Measurements from ENCODE around the gene FNBP1.

Gene FNBP1

DNA sequence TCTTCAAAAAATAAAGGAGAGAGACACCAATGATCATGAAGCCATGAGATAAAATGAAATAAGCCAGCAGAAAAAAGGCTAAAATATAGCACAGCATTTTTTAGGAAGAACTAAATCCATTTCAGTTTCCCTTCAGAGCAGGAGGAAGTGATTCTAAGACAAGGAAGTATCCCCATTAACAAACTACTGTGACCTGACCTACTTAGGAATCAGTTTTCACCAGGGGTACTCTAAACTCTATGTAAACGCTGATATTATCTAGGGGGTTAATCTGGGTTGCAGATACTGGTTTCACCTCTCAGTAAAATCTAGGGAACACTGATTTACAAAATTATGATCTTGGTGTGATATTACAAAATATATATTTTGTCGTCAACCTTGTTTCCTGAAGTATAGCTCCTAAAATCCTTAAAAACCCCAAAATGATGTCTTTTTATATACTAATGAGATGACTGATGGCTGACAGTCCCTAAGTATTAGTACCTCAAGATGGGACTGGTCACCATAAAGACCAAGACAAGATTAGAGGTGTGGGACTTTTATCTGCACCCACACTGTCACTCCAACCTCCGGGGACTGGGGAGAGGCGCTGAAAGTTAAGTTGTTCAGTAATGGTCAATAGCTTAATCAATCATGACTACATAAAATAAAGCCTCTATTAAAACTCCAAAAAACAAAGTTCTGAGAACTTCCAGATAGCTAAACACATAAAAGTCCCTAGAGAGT, 2.9 kb upstream of the FNBP1 start:
- DNase-seq (ENCODE audit: low spot score): no peak

DNA sequence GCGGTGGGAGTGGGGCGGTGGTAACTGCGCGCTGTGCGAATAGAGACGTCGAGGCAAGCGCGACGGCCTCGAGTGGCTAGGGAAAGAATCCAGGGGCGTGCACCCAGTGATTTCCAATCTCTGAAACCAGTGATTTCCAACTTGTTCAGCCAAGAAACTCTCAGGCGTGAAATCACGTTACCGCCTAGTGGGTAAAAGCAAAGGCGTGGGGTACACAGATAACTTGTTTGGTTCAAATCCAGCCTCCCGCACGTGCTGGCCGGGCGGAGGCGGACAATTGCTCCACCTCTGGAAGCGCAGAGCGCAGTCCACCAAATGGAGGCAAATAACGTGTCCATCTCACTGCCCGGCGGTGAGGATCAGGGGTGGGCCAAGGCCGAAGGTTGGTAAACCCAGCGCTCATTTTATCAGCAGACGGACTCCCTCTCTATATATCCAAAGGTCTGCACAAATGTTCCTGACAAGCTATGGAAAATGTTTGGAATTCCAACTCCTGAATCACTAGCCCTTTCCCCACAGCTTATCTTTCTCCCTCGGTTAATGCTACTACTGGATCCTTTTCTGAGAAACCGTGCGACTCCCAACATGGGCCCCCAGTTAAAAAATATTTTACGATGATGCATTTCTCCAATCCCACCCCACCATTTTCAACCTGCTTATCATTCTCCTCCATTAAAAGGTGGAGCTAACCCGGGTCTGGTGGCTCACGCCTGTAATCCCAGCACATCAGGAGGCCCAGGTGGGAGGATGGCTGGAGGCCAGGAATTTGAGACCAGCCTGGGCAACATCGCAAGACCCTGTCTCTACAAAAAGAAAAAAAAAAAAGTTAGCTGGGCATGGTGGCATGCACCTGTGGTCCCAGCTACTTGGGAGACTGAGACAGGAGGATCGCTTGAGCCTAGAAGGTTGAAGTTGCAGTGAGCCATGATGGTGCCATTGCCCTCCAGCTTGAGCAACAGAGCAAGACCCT, 950 bp upstream of the FNBP1 start:
- peak; percentile 38 for DNase-seq (ENCODE audit: low spot score)

DNA sequence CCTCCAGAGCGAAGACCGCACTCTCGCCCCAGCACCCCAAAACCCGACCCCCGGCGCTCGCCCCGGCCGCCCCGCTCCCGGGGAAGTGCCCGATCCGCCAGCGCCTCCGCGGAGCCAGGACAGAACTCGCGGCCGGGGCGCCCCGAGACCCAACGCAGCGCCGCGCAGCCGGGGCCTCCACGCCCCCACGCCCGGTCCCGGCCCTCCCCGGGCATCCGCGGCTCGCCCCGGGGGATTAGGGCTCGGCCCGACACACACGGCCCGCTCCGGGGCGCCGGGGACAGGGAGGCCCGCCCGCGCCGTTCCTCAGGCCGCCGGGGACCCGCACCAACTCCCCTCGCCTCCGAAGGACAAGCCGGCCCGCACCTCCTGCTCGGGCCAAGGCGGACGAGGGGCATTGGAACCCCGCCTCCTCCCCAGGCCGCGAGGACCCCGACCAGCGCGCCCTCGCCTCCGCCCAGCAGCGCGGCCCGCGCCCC, 544 bp downstream of the FNBP1 start:
- DNase-seq (ENCODE audit: low spot score): peak; percentile 61

DNA sequence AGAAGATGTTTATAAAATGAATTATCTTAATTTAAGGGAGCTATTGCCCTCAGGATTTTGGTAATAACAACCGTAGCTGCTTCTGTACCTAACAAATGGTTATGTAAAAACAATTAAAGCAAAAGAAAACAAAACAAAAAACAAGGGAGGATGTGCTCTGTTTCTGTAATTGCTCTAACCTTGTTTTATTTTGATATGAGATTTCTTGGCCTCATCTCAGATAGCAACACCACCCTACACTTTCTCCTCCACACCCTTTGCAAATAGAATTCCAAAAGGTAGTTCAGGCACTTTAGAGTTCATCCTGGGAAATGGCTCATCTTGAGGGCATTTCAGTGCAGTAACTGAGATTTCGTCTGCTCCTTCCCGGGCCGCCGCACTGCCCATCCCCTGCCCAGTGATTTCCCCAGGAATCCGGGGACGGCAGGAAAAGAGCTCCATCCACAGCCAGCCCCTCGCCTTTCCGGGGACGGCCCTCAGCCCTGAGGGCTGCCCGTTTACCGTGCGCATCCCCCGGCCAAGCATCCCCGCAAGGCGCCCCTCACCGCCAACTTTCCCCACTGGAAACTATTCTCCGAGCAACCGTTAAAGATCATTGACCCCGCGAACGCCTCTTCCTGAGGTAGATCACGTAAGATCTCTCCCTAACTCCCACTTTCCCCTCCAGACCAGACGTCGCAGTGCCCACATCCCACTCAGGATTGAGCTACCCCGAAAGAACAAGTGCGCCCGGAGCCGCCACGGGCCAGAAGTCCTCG, 1.2 kb downstream of the FNBP1 start:
- peak; percentile 47 for DNase-seq (ENCODE audit: low spot score)

- no peak for DNase-seq (ENCODE audit: low spot score)
These were observed 1.9 kb downstream of the FNBP1 start for GRCh38 chr9:130040984-130041647.

GRCh38 chr9:130039528-130040147, 3.4 kb downstream of the FNBP1 start:
- no peak for DNase-seq (ENCODE audit: low spot score)

- no peak for DNase-seq (ENCODE audit: low spot score)
These were observed 6.9 kb downstream of the FNBP1 start for GRCh38 chr9:130036099-130036498.

- DNase-seq (ENCODE audit: low spot score): peak; percentile 55
These were observed 8.4 kb downstream of the FNBP1 start for GRCh38 chr9:130034570-130034969.

- no peak for DNase-seq (ENCODE audit: low spot score)
These were observed 12.3 kb downstream of the FNBP1 start for GRCh38 chr9:130030651-130031127.

GRCh38 chr9:130029223-130029973, 13.6 kb downstream of the FNBP1 start:
- DNase-seq (ENCODE audit: low spot score): no peak

DNA sequence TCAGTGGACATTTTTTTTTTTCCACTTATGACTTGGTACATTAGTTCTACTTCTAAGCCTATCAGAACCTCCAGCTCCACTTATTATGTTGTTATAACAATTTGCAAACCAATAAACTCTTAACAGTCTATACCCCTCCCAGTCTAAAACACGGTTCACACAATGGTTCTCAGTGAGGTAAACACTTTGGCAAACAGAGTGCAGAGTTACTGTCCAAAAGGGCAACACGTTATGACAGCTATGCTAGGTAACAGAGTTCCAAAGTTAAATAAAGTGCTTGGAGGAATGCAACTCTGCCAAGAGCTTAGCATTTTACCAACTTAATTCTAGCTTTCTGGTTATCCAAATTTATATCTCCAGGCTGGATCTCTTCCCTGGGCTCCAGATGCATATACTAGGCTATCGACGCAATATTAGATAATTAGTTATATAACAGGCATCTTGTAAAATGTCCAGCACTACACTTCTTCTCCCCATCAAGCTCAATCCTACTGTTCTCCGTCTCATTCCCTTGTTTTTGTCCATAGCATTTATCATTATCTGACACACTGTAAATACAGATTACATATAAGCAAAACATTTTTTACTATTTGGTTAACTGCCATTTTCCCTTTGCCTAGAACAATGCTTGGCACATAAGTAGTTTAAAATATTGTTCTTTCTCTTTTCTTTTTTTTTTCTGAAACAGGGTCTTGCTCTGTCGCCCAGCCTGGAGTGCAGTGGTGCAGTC, 14.3 kb downstream of the FNBP1 start:
- DNase-seq (ENCODE audit: low spot score): no peak

DNA sequence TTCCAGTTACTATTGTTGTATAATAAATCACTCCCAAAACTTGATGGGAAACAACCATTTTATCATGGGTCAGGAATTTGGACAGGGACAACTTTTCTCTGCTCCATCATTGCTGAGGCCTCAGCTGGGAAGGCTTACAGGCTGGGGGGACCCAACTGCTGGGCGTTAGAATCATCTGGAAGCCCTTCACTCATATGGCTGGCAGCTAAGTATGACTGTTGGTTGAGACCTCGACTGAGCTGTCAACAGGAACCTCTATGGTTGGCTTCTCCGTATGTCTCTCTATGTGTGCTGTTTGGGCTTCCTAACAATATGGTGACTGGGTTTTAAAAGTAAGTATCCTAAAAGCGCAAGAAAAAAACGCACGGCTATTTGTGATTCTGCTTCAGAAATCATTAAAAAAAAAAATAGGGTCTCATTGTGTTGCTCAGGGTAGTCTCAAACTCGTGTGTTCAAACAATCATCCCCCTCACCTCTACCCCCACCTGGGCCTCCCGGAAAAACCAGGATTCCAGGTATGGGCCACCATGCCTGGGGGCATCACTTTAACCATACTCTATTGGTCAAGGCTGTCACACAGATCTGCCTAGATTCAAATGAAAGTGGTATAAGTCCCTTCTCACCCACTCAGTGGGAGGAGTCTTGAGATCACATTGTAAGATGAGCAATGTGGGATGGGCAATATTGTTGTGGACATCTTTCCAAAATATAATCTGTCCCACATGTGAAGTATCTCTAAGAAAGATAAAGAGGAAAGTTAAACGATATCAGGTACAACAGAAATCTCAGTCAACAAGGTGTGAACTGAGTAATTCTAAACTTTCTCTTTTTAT, 15.2 kb downstream of the FNBP1 start:
- no peak for DNase-seq (ENCODE audit: low spot score)

- DNase-seq (ENCODE audit: low spot score): no peak
These were observed 16.2 kb downstream of the FNBP1 start for GRCh38 chr9:130026583-130027340.

- no peak for DNase-seq (ENCODE audit: low spot score)
These were observed 18.4 kb downstream of the FNBP1 start for GRCh38 chr9:130024597-130024994.

- DNase-seq (ENCODE audit: low spot score): no peak
These were observed 18.9 kb downstream of the FNBP1 start for GRCh38 chr9:130023994-130024596.

- no peak for DNase-seq (ENCODE audit: low spot score)
These were observed 19.7 kb downstream of the FNBP1 start for GRCh38 chr9:130023144-130023787.

DNA sequence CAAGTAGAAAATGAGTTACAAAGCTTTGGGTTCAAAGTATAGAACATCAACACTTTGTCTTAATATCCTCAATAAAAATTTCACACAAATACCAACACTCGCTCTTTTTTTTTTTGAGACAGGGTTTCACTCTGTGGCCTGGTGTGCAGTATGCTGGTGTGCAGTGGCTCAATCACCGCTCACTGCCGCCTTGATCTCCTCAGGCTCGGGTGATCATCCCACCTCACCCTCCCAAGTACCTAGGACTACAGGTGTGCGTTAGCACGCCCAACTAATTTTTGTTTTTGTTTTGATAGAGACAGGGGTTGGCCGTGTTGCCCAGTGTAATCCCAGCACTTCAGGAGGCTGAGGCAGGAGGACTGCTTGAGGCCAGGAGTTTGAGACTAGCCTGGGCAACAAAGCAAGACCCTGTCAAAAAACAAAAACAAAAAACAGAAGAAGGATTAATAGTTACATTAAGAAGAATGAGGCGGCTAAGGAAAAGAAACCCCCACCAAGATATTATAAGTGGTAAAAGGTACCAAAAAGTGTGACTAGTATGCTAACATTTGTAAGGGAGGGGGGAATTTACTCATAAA, 20.3 kb downstream of the FNBP1 start:
- DNase-seq (ENCODE audit: low spot score): no peak

All from AG08396 (cell line).